Heart left ventricle (tissue), 16 donors: ENCODE measurements around the gene NSD1. TPM values are rescaled to one million over a fixed set of nuclear protein-coding genes. Genes with fewer than 3 reads are reported as not detected.

ENCODE experiments used
- ATAC-seq, 4 donors: fragments of 200-7000 bp; cut with Tn5 transposase; one replicate each; pipeline ENCODE4 v1.9.1; 2020 to 2022; ENCODE audit warnings: moderate library complexity in 4 of 4, mild to moderate bottlenecking in 3 of 4, moderate number of reproducible peaks in 1 of 4
- DNase-seq, 5 donors: peaks; one replicate each; pipeline ENCODE4 v3.0.0-alpha.2; 2020
- H3K27ac ChIP-seq, 12 donors: fragments of 200-600 bp; sonication (generic) in 4 of 12; one replicate each; pipeline versions ENCODE4 v1.5.0 to v1.8.0; 2016 to 2022; ENCODE audit warnings: mild to moderate bottlenecking in 2 of 12
- H3K27me3 ChIP-seq, 9 donors: fragments of 200-600 bp; sonication (generic) in 2 of 9; one replicate each; pipeline versions ENCODE4 v1.5.1 to v1.8.0; 2016 to 2022; ENCODE audit warnings: mild to moderate bottlenecking in 3 of 9
- H3K36me3 ChIP-seq, 9 donors: fragments of 200-600 bp; sonication (generic) in 2 of 9; one replicate each; pipeline versions ENCODE4 v1.5.0 to v1.8.0; 2018 to 2022; ENCODE audit warnings: mild to moderate bottlenecking in 2 of 9
- H3K4me1 ChIP-seq, 12 donors: fragments of 200-600 bp; sonication (generic) in 4 of 12; one replicate each; pipeline versions ENCODE4 v1.5.0 to v1.8.0; 2016 to 2022; ENCODE audit warnings: mild to moderate bottlenecking in 3 of 12
- H3K4me3 ChIP-seq, 12 donors: fragments of 200-600 bp; sonication (generic) in 4 of 12; one replicate each; pipeline versions ENCODE4 v1.5.0 to v1.8.0; 2017 to 2022; ENCODE audit warnings: mild to moderate bottlenecking in 9 of 12, moderate library complexity in 4 of 12
- H3K9me3 ChIP-seq, 12 donors: fragments of 200-600 bp; sonication (generic) in 4 of 12; one replicate each; pipeline versions ENCODE4 v1.5.0 to v1.8.0; 2016 to 2022; ENCODE audit warnings: mild to moderate bottlenecking in 1 of 12
- CTCF ChIP-seq, 12 donors: fragments of 200-600 bp; sonication (generic) in 4 of 12; IDR thresholded peaks; one replicate each; pipeline versions ENCODE4 v1.5.0 to v1.8.0; 2018 to 2022; ENCODE audit warnings: antibody characterized with exemption in 12 of 12, mild to moderate bottlenecking in 5 of 12
- POLR2A ChIP-seq, 2 donors: fragments of 450-650 bp; IDR thresholded peaks; one replicate each; pipeline ENCODE4 v1.6.1; 2017; ENCODE audit warnings: antibody characterized with exemption in 2 of 2, mild to moderate bottlenecking in 2 of 2, moderate library complexity in 2 of 2
- WGBS, 4 donors: extraction: QIAGEN DNeasy Blood & Tissue Kit in 2 of 4; methylation state at CpG; one replicate each; pipeline versions ENCODE4 v1.1.5 to v1.1.7; 2013 to 2018; 5-methylcytosine and 5-hydroxymethylcytosine counted together
- intact Hi-C, 10 donors: fragments of 100-400 bp; cut with DNase I; formaldehyde crosslinking; loops; one replicate each; pipeline versions ENCODE4 v1.11.1 to v1.14.2; 2022
- polyA plus RNA-seq, 2 donors: library from polyadenylated mRNA; stranded (reverse); fragments of 200-250 nt; gene quantifications; one replicate each; pipeline ENCODE4 v1.2.3, GENCODE V29; 2013
- total RNA-seq, 9 donors: library from RNA; depleted of rRNA in 2 of 9; stranded (reverse); fragments of >200 nt in 2 of 9; fragmentation: NEBNext Ultra II Directional in 3 of 9; extraction: Animal tissue kit (Norgen Biotek cat#: 25700) in 3 of 9; gene quantifications; one replicate each; pipeline versions ENCODE4 v1.1.0 to v1.2.4, GENCODE V29; 2016 to 2023
- donor health status: ischemic (EF 13 %, LVEDD 7.1; RV severe dilation, severe dysfunction).
- donor health status: healthy with polysubstance abuse.
- donor health status: DM: no; HTN: yes; CAD: no.
- donor health status: DM: no; HTN: no; CAD: no.
- donor health status: ischemic (EF 25% LVEDD 6.9; RV normal size, moderate dysfunction).
- donor health status: ischemic (EF 25% LVEDD 5.7; RV mildly dilated, moderate dysfunction).
- donor health status: healthy.
- donor health status: DM: yes; HTN: yes; CAD: no.
- donor health status: ischemic (EF 35%, LVEDD 5.7; RV mildly dilated, moderate dysfunction).
- donor health status: nonischemic (EF 11% LVEDD 7.7; RV severe dilation, severe dysfunction).
- donor health status: DM: yes; HTN: yes; CAD: no.
- donor health status: PGD.
- donor health status: ischemic (EF 29% LVEDD 5.4; RV normal size, mild dysfunction).
- donor health status: nonischemic (EF 23%, LVEDD 6.1; RV moderate dilation, normal function).

NSD1 gene
- total and polyA plus RNA-seq, 11 donors: 10.9 to 64.6 (median 43.9) TPM

GRCh38 chr5:177195307-177195952, 61.9 kb downstream of the NSD1 start:
- DNase-seq (no peak), ATAC-seq (peak in 2 of 4 donors; percentile 35 to 55)
- Histone ChIP-seq H3K4me1 (peaks cover 0 to 22% (median 5%) of the 10 kb centered on the region in 12 donors), H3K27me3 (no peaks in the 10 kb centered on the region), H3K36me3 (peaks cover 0 to 90% (median 77%) of the 10 kb centered on the region in 9 donors), H3K9me3 (no peaks in the 10 kb centered on the region), H3K4me3 (no peak overlapping the region), H3K27ac (peak overlapping the region in 2 of 12 donors; percentile 31 to 35)
- TF ChIP-seq POLR2A (IDR thresholded peaks at IDR 0.05) (no peak), CTCF (IDR thresholded peaks at IDR 0.05) (no peak)
- intact Hi-C loops: loop anchor here in 1 of 10 donors (5.0 kb wide), 1 partner anchor 78 kb away; no protein-coding TSS in a partner anchor
- WGBS, 4 donors: 67 to 77% (median 70%) methylated on average over 9 of the region's 9 CpGs

- Histone ChIP-seq H3K4me1 (peaks cover 0 to 21% (median 5%) of the 10 kb centered on the region in 12 donors), H3K27ac (no peak overlapping the region), H3K9me3 (no peaks in the 10 kb centered on the region), H3K36me3 (peaks cover 0 to 97% (median 89%) of the 10 kb centered on the region in 9 donors), H3K4me3 (no peak overlapping the region), H3K27me3 (no peaks in the 10 kb centered on the region)
- intact Hi-C loops: loop anchor here in 1 of 10 donors (5.0 kb wide), 1 partner anchor 81 kb away; no protein-coding TSS in a partner anchor
- ATAC-seq (no peak), DNase-seq (no peak)
- TF ChIP-seq CTCF (IDR thresholded peaks at IDR 0.05) (no peak), POLR2A (IDR thresholded peaks at IDR 0.05) (no peak)
- WGBS, 4 donors: 93 to 96% (median 93%) methylated on average over 5 of the region's 5 CpGs
These were observed 65.2 kb downstream of the NSD1 start for GRCh38 chr5:177198738-177199137.

DNA sequence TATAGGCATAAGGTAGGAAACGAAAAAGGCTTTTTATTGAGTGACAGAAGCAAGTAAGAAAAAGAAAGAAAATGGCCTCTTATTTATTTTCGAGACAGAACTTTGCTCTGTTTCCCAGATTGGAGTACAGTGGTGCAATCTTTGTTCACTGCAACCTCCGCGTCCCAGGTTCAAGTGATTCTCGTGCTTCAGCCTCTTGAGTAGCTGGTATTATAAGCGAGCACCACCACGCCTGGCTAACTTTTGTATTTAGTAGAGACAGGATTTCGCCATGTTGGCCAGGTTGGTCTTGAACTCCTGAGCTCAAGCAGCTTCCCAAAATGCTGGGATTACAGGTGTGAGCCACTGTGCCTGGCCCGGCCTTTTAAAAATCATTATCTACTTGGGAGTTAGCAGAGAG, 70.7 kb downstream of the NSD1 start:
- Histone ChIP-seq H3K9me3 (no peaks in the 10 kb centered on the region), H3K4me1 (no peaks in the 10 kb centered on the region), H3K36me3 (peaks cover 0 to 99% (median 95%) of the 10 kb centered on the region in 9 donors), H3K27me3 (no peaks in the 10 kb centered on the region), H3K4me3 (no peak overlapping the region), H3K27ac (no peak overlapping the region)
- WGBS, 4 donors: 95 to 96% (median 96%) methylated on average over 9 of the region's 9 CpGs
- TF ChIP-seq CTCF (IDR thresholded peaks at IDR 0.05) (no peak), POLR2A (IDR thresholded peaks at IDR 0.05) (no peak)
- ATAC-seq (no peak), DNase-seq (no peak)
- intact Hi-C loops: loop anchor here in 1 of 10 donors (10.0 kb wide), 1 partner anchor 51 kb away; no protein-coding TSS in a partner anchor

DNA sequence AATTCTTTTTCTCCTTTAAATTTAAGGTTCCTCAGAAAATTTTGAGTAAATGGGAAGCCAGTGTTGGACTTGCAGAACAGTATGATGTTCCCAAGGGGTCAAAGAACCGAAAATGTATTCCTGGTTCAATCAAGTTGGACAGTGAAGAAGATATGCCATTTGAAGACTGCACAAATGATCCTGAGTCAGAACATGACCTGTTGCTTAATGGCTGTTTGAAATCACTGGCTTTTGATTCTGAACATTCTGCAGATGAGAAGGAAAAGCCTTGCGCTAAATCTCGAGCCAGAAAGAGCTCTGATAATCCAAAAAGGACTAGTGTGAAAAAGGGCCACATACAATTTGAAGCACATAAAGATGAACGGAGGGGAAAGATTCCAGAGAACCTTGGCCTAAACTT, 76.0 kb downstream of the NSD1 start:
- no peak for DNase-seq
- Histone ChIP-seq H3K4me1 (peaks cover 0 to 4% (median 0%) of the 10 kb centered on the region in 12 donors), H3K36me3 (peaks cover 0 to 99% (median 97%) of the 10 kb centered on the region in 9 donors), H3K4me3 (no peak overlapping the region), H3K27me3 (no peaks in the 10 kb centered on the region), H3K9me3 (no peaks in the 10 kb centered on the region), H3K27ac (no peak overlapping the region)
- intact Hi-C loops: loop anchor here in 1 of 10 donors (10.0 kb wide), 1 partner anchor 45 kb away; no protein-coding TSS in a partner anchor
- 53 to 77% (median 74%) methylated on average over 4 of the region's 4 CpGs for WGBS, 4 donors
- no peak for ATAC-seq
- no peak for TF ChIP-seq POLR2A (IDR thresholded peaks at IDR 0.05)
- TF ChIP-seq CTCF (IDR thresholded peaks at IDR 0.05): no peak
